Urinary bladder (tissue), 4 donors: Measurements from ENCODE around the gene ZBED1. TPM values are rescaled to one million over a fixed set of nuclear protein-coding genes. Genes with fewer than 3 reads are reported as not detected.

Experiments used
- DNase-seq: peaks from one replicate; pipeline ENCODE4 v3.0.0-alpha.2; 2015; ENCODE audit errors: extremely low spot score
- H3K27ac ChIP-seq: one replicate; pipeline ENCODE4 v1.5.1; 2013; ENCODE audit warnings: low read depth, mild to moderate bottlenecking, moderate library complexity
- H3K36me3 ChIP-seq: one replicate; pipeline ENCODE4 v1.6.1; 2013; ENCODE audit warnings: mild to moderate bottlenecking, moderate library complexity; ENCODE audit not compliant: insufficient read depth
- H3K4me1 ChIP-seq: one replicate; pipeline ENCODE4 v1.6.1; 2013; ENCODE audit warnings: mild to moderate bottlenecking, moderate library complexity; ENCODE audit not compliant: insufficient read depth
- H3K4me3 ChIP-seq: one replicate; pipeline ENCODE4 v1.5.1; 2013; ENCODE audit warnings: low read depth, low read length
- WGBS: extraction: QIAGEN DNeasy Blood & Tissue Kit; methylation state at CpG from one replicate; pipeline ENCODE4 v1.1.7; 2013; 5-methylcytosine and 5-hydroxymethylcytosine counted together
- polyA plus RNA-seq: library from polyadenylated mRNA; stranded (reverse); fragments of 200-250 nt; gene quantifications from one replicate; pipeline ENCODE4 v1.2.3, GENCODE V29; 2013
- total RNA-seq: library from RNA; depleted of rRNA; stranded (reverse); fragments of >200 nt; gene quantifications from one replicate; pipeline ENCODE4 v1.2.3, GENCODE V29; 2014
- donor health status: healthy with polysubstance abuse.
- donor health status: healthy.

Gene ZBED1
- total RNA-seq (20.3 TPM), polyA plus RNA-seq (28.2 TPM)

DNA sequence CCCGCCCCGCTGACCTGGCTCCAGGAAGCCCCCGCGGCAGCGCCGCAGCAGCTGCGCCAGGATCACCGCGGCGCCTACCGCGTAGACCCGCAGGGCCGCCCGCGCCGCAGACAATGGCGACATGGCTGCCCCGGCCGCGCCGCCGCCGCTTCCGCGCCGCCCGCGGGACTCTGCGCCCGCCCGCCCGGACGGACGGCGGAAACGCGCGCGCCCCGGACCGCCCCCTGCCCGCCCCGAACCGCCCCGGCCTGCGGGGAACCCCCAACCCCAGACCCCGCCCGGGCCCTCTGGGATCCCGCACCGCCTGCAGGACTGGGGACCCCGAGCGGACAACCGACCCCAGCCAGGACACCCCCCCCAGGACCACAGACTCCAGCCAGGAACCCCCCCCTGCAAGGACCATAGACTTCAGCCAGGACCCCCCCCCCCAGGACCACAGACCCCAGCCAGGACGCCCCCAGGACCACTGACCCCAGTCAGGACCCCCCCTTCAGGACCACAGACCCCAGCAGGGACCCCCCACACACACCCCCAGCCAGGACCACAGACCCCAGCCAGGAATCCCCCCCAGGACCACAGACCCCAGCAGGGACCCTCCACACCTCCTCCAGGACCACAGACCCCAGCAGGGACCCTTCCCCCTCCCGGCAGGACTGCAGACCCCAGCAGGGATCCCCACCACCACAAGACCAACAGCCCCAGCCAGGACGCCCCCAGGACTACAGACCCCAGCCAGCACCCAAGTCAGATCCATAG is at the start of gene ZBED1, which contains the start of gene DHRSX:
Gene ZBED1 (minus strand): TSS at position 174 of the 756 bp plus-strand sequence. CDS start 10,257 bp downstream, outside the sequence.
Gene DHRSX (minus strand): TSS at position 174 of the 756 bp plus-strand sequence. CDS start 51 bp downstream, at position 123.
- Histone ChIP-seq H3K27ac (peak within 1 kb of the TSS; percentile 87), H3K4me3 (peak within 1 kb of the TSS; percentile 98), H3K36me3 (no peaks in the 10 kb centered on the region), H3K4me1 (no peaks in the 10 kb centered on the region)
- WGBS = 4% methylated on average over 57 of the region's 57 CpGs
- DNase-seq = no peak

DNA sequence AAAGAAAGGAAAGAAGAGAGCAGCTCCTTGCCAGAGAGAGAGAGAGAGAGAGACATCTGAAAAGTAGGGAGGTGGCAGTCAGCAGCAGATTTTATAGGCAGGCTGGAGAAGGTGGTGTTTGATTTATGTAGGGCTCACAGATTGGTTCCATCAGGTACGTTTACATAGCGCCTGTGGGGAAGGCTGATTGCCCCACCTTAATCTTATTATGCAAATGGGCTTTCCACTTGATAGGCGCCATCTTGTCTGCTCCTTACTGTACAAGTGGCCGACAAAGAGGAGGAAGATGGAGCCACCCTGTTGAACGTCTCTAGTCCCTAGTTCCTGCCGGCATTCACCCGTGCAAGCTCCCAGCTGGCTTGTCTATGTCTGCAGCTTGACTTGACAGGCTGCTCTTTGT is 49.1 kb upstream of the ZBED1 start:
- no peak for DNase-seq
- Histone ChIP-seq H3K4me3 (no peak overlapping the region), H3K36me3 (no peaks in the 10 kb centered on the region), H3K27ac (no peak overlapping the region), H3K4me1 (no peaks in the 10 kb centered on the region)
- WGBS = 25% methylated on average over 7 of the region's 7 CpGs

DNA sequence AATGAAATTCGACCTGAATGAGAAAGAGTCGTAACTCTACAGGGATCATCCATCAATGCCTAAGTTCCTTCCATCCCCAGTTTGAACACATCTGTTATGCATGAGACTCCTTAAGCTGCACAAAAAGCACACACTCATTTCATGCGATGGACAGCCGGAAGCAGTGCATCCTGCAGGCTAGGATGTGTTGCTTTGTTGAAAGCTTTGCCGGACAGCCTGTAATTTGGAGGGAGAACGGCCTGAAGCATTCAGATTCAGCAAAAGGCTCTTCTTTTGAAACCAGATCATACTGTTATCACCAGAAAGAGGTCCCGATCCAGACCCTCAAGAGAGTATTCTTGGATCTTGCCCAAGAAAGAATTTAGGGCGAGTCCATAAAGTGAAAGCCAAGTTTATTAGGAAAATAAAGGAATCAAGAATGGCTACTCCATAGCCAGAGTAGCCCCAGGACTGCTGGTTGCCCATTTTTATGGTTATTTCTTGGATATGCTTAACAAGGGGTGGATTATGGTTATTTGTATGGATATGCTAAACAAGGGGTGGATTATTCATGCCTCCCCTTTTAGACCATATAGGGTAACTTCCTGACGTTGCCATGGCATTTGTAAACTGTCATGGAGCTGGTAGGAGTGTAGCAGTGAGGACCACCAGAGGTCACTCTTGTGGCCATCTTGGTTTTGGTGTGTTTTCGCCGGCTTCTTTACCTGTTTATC is 48.1 kb upstream of the ZBED1 start:
- Histone ChIP-seq H3K4me1 (no peaks in the 10 kb centered on the region), H3K27ac (no peak overlapping the region), H3K4me3 (no peak overlapping the region), H3K36me3 (no peaks in the 10 kb centered on the region)
- DNase-seq = no peak
- WGBS = 37% methylated on average over 11 of the region's 11 CpGs

- Histone ChIP-seq H3K36me3 (no peaks in the 10 kb centered on the region), H3K27ac (no peak overlapping the region), H3K4me3 (no peak overlapping the region), H3K4me1 (no peaks in the 10 kb centered on the region)
- DNase-seq = no peak
- WGBS = 84% methylated on average over 4 of the region's 4 CpGs
These were observed 47.0 kb upstream of the ZBED1 start for GRCh38 chrX:2547736-2548135.

DNA sequence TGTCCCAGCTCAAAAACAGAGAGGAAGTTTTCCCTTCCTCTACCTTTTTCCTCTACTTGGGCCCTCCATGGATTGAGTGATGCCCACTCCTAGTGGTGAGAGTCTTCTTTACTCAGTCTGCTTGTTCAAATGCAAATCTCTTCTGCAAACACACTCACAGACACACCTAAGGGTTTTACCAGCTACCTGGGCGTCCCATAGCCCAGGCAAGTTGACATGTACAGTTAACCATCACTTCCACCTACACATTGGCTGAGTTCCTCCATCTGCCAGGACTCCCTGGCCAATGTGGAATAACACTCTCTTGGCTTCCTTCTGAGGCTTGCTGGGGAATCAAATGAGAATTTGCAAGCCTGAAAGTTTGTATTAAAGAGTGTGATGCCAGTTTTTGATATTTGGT is 45.7 kb upstream of the ZBED1 start:
- WGBS = 30% methylated on average over 1 of the region's 1 CpG
- H3K27ac ChIP-seq = no peak overlapping the region
- no peak for DNase-seq
- no peak overlapping the region for H3K4me3 ChIP-seq
- no peaks in the 10 kb centered on the region for H3K4me1 ChIP-seq
- H3K36me3 ChIP-seq = no peaks in the 10 kb centered on the region

- no peak overlapping the region for H3K27ac ChIP-seq
- 35% methylated on average over 1 of the region's 1 CpG for WGBS
- H3K36me3 ChIP-seq = no peaks in the 10 kb centered on the region
- H3K4me1 ChIP-seq = no peaks in the 10 kb centered on the region
- no peak for DNase-seq
- H3K4me3 ChIP-seq = no peak overlapping the region
These were observed 44.4 kb upstream of the ZBED1 start for GRCh38 chrX:2545144-2545543.

- H3K36me3 ChIP-seq = no peaks in the 10 kb centered on the region
- no peak for DNase-seq
- H3K4me1 ChIP-seq = no peaks in the 10 kb centered on the region
- no peak overlapping the region for H3K4me3 ChIP-seq
- WGBS = 72% methylated on average over 7 of the region's 7 CpGs
- no peak overlapping the region for H3K27ac ChIP-seq
These were observed 42.2 kb upstream of the ZBED1 start for GRCh38 chrX:2542826-2543521.

GRCh38 chrX:2541603-2542002 is 40.8 kb upstream of the ZBED1 start:
- H3K4me1 ChIP-seq = no peaks in the 10 kb centered on the region
- no peaks in the 10 kb centered on the region for H3K36me3 ChIP-seq
- no peak for DNase-seq
- WGBS = 90% methylated on average over 8 of the region's 8 CpGs
- no peak overlapping the region for H3K4me3 ChIP-seq
- no peak overlapping the region for H3K27ac ChIP-seq

DNA sequence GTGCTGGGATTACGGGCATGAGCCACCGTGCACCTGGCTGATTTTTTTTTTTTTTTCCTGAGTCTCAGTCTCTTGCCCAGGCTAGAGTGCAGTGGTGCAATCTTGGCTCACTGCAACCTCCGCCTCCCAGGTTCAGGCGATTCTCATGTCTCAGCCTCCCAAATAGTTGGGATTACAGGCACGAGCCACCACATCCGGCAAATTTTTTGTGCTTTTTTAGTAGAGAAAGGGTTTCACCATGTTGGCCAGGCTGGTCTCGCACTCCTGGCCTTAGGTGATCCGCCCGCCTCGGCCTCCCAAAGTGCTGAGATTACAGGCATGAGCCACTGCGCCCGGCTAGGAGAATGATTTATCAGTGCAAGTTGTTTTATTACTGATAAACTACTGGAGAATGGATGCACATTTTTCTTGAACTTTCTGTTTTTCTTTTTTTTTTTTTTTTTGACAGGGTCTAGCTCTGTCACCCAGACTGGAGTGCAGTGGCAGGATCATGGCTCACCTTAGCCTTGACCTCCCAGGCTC is 39.7 kb upstream of the ZBED1 start:
- WGBS = 86% methylated on average over 12 of the region's 12 CpGs
- H3K4me3 ChIP-seq = no peak overlapping the region
- no peaks in the 10 kb centered on the region for H3K4me1 ChIP-seq
- no peak overlapping the region for H3K27ac ChIP-seq
- DNase-seq = no peak
- H3K36me3 ChIP-seq = no peaks in the 10 kb centered on the region

GRCh38 chrX:2539586-2539985 is 38.8 kb upstream of the ZBED1 start:
- Histone ChIP-seq H3K4me1 (no peaks in the 10 kb centered on the region), H3K4me3 (no peak overlapping the region), H3K27ac (no peak overlapping the region), H3K36me3 (no peaks in the 10 kb centered on the region)
- no peak for DNase-seq
- 84% methylated on average over 3 of the region's 3 CpGs for whole genome bisulfite sequencing

DNA sequence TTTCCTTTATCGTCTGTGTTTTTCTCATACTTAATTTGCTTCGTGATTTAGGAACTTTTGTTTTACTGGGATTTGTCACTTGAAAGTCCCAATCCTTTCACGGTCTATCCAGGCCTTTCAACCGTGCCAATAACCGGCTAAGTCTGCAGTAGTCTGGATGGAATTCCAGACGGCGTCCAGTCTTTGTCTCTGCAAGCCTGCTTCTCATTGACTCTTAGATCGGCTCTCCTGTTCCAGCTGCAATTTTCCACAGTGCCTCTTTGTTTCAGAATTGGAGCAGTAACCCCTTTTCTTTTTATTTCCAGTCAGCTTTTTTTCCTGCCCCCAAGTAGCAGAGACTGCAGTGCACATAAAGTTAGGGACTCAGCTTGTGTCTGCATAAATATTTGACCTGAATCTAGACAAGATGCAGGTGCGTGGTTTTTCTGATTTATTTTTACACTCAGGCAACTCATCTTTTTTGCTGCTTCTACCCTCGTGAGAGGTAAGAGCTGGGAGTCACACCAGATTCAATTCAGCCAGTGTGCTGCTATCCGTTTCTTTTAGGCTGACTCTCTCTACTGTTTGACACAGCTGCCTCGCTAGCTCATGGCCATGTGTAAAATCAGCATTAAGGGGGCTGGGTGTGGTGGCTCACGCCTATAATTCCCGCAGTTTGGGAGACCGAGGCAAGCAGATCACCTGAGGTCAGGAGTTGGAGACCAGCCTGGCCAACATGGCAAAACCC is 37.4 kb upstream of the ZBED1 start:
- Histone ChIP-seq H3K4me1 (no peaks in the 10 kb centered on the region), H3K36me3 (no peaks in the 10 kb centered on the region), H3K27ac (no peak overlapping the region), H3K4me3 (no peak overlapping the region)
- DNase-seq = no peak
- WGBS = 48% methylated on average over 15 of the region's 15 CpGs

DNA sequence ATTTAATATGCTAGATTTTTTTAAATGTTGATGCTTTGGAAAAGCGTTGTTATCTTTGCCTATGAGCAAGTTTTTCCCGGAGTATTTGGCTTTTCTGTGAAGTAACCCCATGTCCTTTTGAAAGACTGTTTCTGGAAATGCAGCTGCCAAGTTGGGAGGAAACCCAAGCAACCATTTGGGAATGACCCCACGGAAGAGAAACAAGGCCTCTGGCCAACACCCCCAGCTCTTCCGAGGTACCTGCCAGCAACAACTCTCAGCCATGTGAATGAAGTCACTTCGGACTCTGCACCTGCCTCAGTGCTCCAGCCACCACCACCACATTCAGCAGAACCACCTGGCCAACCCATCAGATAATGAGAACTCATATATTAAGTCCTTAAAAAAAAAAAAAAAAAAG is 36.2 kb upstream of the ZBED1 start:
- no peak for DNase-seq
- Histone ChIP-seq H3K27ac (no peak overlapping the region), H3K36me3 (no peaks in the 10 kb centered on the region), H3K4me3 (no peak overlapping the region), H3K4me1 (no peaks in the 10 kb centered on the region)
- WGBS = 53% methylated on average over 5 of the region's 5 CpGs

DNA sequence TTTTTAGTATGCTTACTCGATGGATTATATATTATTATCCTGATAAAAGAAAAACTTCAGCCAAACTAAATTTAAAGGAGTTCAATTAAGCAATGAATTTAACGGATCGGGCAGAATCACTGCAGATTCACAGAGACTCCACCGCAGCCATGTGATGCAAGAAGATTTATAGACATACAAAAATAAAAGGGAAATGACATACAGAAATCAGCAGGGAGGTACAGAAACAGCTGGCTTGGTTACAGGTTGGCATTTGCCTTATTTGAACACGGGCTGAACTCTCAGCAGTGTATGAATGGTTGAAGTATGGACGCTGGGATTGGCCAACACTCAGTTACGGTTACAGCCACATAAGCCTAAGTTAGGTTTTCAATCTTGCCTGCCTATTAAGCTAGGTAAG is 35.4 kb upstream of the ZBED1 start:
- H3K4me3 ChIP-seq = no peak overlapping the region
- WGBS = 82% methylated on average over 7 of the region's 7 CpGs
- no peak for DNase-seq
- no peak overlapping the region for H3K27ac ChIP-seq
- H3K4me1 ChIP-seq = no peaks in the 10 kb centered on the region
- no peaks in the 10 kb centered on the region for H3K36me3 ChIP-seq
